WTC11 (cell line): Measurements from ENCODE around the gene SIGLEC7. TPM values are rescaled to one million over a fixed set of nuclear protein-coding genes. Genes with fewer than 3 reads are reported as not detected.

Experiments
- ATAC-seq: fragments of 200-7000 bp; cut with Tn5 transposase; 2 replicates; pipeline ENCODE4 v1.10.0; 2021; ENCODE audit warnings: mild to moderate bottlenecking, moderate library complexity
- CTCF ChIA-PET: fragments of 300-600 bp; sonication (Branson Sonifier 250); formaldehyde crosslinking; loops from one replicate; lab custom pipeline; 2021; ENCODE audit warnings: antibody characterized with exemption; lab: Charles Lee
- POLR2A ChIA-PET: fragments of 350-600 bp; sonication (Branson Sonifier 250); formaldehyde crosslinking; loops from one replicate; lab custom pipeline; 2021; ENCODE audit warnings: antibody characterized with exemption; lab: Charles Lee
- DNase-seq: peaks from one replicate; pipeline ENCODE4 v3.0.0; 2021; ENCODE audit warnings: low spot score
- H3K27ac Mint-ChIP-seq: 2 replicates; pipeline ENCODE4 v1.8.0; 2021; ENCODE audit warnings: mixed read lengths
- H3K27me3 Mint-ChIP-seq: 2 replicates; pipeline ENCODE4 v1.8.0; 2021; ENCODE audit warnings: low read depth, mild to moderate bottlenecking, moderate library complexity, mixed read lengths
- H3K36me3 Mint-ChIP-seq: 2 replicates; pipeline ENCODE4 v1.8.0; 2021; ENCODE audit warnings: mixed read lengths
- H3K4me1 Mint-ChIP-seq: 2 replicates; pipeline ENCODE4 v1.8.0; 2022; ENCODE audit warnings: mixed read lengths
- H3K4me3 Mint-ChIP-seq: 2 replicates; pipeline ENCODE4 v1.8.0; 2021; ENCODE audit warnings: mild to moderate bottlenecking, moderate library complexity, mixed read lengths
- H3K9me3 Mint-ChIP-seq: 2 replicates; pipeline ENCODE4 v1.8.0; 2021; ENCODE audit warnings: mixed read lengths
- ATF1 ChIP-seq: sonication (generic); formaldehyde crosslinking; IDR thresholded peaks from 2 replicates; pipeline ENCODE4 v1.8.1; 2023; ENCODE audit warnings: mild to moderate bottlenecking, moderate library complexity, missing genetic modification reagents
- EMX1 ChIP-seq: fragments of 250-450 bp; sonication (Bioruptor Pico); IDR thresholded peaks from 2 replicates; pipeline ENCODE4 v1.8.0; 2021; ENCODE audit warnings: mild to moderate bottlenecking
- NFATC4 ChIP-seq: fragments of 250-450 bp; sonication (Bioruptor Pico); IDR thresholded peaks from 2 replicates; pipeline ENCODE4 v1.9.0; 2021; ENCODE audit warnings: mild to moderate bottlenecking
- NFYB ChIP-seq: sonication (generic); formaldehyde crosslinking; conservative IDR thresholded peaks from 2 replicates; pipeline ENCODE4 v1.8.0; 2022; ENCODE audit warnings: low read depth, missing genetic modification reagents
- NR1H2 ChIP-seq: sonication (generic); formaldehyde crosslinking; IDR thresholded peaks from 2 replicates; pipeline ENCODE4 v1.9.0; 2021; ENCODE audit warnings: mild to moderate bottlenecking, moderate library complexity, missing genetic modification reagents
- SMAD3 ChIP-seq: sonication (generic); formaldehyde crosslinking; IDR thresholded peaks from 2 replicates; pipeline ENCODE4 v1.8.0; 2022; ENCODE audit warnings: missing genetic modification reagents, mild to moderate bottlenecking, borderline replicate concordance
- SMAD4 ChIP-seq: sonication (generic); formaldehyde crosslinking; IDR thresholded peaks from 2 replicates; pipeline ENCODE4 v1.8.0; 2022; ENCODE audit warnings: mild to moderate bottlenecking, missing genetic modification reagents
- SP1 ChIP-seq: sonication (generic); formaldehyde crosslinking; conservative IDR thresholded peaks from 2 replicates; pipeline ENCODE4 v1.8.1; 2022; ENCODE audit warnings: missing genetic modification reagents
- ZNF232 ChIP-seq: sonication (generic); formaldehyde crosslinking; IDR thresholded peaks from 2 replicates; pipeline ENCODE4 v1.8.0; 2022; ENCODE audit warnings: mild to moderate bottlenecking, missing genetic modification reagents
- ZNF671 ChIP-seq: fragments of 250-450 bp; sonication (Bioruptor Pico); IDR thresholded peaks from 2 replicates; pipeline ENCODE4 v1.8.0; 2021; ENCODE audit warnings: mild to moderate bottlenecking
- total RNA-seq: library from RNA; stranded (reverse); gene quantifications from 3 replicates; pipeline ENCODE4 v1.2.3, GENCODE V29; 2021
- TF ChIP-seq, protein P1 (sequence below): sonication (generic); formaldehyde crosslinking; IDR thresholded peaks from 2 replicates; pipeline ENCODE4 v1.8.1; 2023; ENCODE audit warnings: mild to moderate bottlenecking, missing genetic modification reagents, borderline replicate concordance
- TF ChIP-seq, protein P2 (sequence below): sonication (generic); formaldehyde crosslinking; IDR thresholded peaks from 2 replicates; pipeline ENCODE4 v1.8.0; 2023; ENCODE audit warnings: missing genetic modification reagents, mild to moderate bottlenecking, borderline replicate concordance
- TF ChIP-seq, protein P3 (sequence below): sonication (generic); formaldehyde crosslinking; IDR thresholded peaks from 2 replicates; pipeline ENCODE4 v1.8.1; 2023; ENCODE audit warnings: mild to moderate bottlenecking, missing genetic modification reagents
- TF ChIP-seq, protein P4 (sequence below): sonication (generic); formaldehyde crosslinking; IDR thresholded peaks from 2 replicates; pipeline ENCODE4 v1.8.1; 2023; ENCODE audit warnings: mild to moderate bottlenecking, missing genetic modification reagents, moderate library complexity
- TF ChIP-seq, protein P5 (sequence below): fragments of 250-450 bp; sonication (Bioruptor Pico); IDR thresholded peaks from 2 replicates; pipeline ENCODE4 v1.9.0; 2021; ENCODE audit warnings: moderate library complexity, mild to moderate bottlenecking, inconsistent platforms, borderline replicate concordance

The SIGLEC7 gene
- total RNA-seq, 1 experiment from 2014 or later, result not detected

DNA sequence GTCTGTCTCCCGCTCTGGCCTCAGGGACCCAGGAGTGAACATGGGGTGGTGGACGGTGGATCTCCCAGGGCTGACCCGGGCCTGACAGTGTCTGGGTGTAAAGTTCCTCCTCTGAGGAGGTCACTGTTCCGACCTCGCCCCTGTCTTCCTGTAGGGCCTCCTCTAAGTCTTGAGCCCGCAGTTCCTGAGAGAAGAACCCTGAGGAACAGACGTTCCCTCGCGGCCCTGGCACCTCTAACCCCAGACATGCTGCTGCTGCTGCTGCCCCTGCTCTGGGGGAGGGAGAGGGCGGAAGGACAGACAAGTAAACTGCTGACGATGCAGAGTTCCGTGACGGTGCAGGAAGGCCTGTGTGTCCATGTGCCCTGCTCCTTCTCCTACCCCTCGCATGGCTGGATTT is 17.4 kb upstream of the SIGLEC7 start, which contains the start of gene SIGLEC9:
SIGLEC9 (plus strand) TSS at position 178 of the 400 bp plus-strand sequence; CDS start at position 247, 69 bp downstream.
- Mint-ChIP-seq H3K4me1 (no peaks in the 10 kb centered on the region), H3K9me3 (no peaks in the 10 kb centered on the region), H3K36me3 (no peaks in the 10 kb centered on the region), H3K27me3 (peaks cover 3% of the 10 kb centered on the region; the same call in 1 of the 2 replicates), H3K27ac (no peak within 1 kb of the TSS), H3K4me3 (no peak within 1 kb of the TSS)
- DNase-seq, result no peak
- no peak for TF ChIP-seq SP1 (CRISPR knock-in tag)
- TF ChIP-seq, protein P1, sequence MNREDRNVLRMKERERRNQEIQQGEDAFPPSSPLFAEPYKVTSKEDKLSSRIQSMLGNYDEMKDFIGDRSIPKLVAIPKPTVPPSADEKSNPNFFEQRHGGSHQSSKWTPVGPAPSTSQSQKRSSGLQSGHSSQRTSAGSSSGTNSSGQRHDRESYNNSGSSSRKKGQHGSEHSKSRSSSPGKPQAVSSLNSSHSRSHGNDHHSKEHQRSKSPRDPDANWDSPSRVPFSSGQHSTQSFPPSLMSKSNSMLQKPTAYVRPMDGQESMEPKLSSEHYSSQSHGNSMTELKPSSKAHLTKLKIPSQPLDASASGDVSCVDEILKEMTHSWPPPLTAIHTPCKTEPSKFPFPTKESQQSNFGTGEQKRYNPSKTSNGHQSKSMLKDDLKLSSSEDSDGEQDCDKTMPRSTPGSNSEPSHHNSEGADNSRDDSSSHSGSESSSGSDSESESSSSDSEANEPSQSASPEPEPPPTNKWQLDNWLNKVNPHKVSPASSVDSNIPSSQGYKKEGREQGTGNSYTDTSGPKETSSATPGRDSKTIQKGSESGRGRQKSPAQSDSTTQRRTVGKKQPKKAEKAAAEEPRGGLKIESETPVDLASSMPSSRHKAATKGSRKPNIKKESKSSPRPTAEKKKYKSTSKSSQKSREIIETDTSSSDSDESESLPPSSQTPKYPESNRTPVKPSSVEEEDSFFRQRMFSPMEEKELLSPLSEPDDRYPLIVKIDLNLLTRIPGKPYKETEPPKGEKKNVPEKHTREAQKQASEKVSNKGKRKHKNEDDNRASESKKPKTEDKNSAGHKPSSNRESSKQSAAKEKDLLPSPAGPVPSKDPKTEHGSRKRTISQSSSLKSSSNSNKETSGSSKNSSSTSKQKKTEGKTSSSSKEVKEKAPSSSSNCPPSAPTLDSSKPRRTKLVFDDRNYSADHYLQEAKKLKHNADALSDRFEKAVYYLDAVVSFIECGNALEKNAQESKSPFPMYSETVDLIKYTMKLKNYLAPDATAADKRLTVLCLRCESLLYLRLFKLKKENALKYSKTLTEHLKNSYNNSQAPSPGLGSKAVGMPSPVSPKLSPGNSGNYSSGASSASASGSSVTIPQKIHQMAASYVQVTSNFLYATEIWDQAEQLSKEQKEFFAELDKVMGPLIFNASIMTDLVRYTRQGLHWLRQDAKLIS, result no peak
- TF ChIP-seq ZNF232 (CRISPR knock-in tag), result no peak
- TF ChIP-seq, protein P2, sequence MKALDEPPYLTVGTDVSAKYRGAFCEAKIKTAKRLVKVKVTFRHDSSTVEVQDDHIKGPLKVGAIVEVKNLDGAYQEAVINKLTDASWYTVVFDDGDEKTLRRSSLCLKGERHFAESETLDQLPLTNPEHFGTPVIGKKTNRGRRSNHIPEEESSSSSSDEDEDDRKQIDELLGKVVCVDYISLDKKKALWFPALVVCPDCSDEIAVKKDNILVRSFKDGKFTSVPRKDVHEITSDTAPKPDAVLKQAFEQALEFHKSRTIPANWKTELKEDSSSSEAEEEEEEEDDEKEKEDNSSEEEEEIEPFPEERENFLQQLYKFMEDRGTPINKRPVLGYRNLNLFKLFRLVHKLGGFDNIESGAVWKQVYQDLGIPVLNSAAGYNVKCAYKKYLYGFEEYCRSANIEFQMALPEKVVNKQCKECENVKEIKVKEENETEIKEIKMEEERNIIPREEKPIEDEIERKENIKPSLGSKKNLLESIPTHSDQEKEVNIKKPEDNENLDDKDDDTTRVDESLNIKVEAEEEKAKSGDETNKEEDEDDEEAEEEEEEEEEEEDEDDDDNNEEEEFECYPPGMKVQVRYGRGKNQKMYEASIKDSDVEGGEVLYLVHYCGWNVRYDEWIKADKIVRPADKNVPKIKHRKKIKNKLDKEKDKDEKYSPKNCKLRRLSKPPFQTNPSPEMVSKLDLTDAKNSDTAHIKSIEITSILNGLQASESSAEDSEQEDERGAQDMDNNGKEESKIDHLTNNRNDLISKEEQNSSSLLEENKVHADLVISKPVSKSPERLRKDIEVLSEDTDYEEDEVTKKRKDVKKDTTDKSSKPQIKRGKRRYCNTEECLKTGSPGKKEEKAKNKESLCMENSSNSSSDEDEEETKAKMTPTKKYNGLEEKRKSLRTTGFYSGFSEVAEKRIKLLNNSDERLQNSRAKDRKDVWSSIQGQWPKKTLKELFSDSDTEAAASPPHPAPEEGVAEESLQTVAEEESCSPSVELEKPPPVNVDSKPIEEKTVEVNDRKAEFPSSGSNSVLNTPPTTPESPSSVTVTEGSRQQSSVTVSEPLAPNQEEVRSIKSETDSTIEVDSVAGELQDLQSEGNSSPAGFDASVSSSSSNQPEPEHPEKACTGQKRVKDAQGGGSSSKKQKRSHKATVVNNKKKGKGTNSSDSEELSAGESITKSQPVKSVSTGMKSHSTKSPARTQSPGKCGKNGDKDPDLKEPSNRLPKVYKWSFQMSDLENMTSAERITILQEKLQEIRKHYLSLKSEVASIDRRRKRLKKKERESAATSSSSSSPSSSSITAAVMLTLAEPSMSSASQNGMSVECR (CRISPR knock-in tag), result no peak
- TF ChIP-seq NFYB (CRISPR knock-in tag), result no peak
- TF ChIP-seq NFATC4 (CRISPR knock-in tag), result no peak
- TF ChIP-seq SMAD4, result no peak
- no peak for TF ChIP-seq EMX1 (CRISPR knock-in tag)
- no peak for TF ChIP-seq ZNF671 (CRISPR knock-in tag)
- no peak for TF ChIP-seq NR1H2 (CRISPR knock-in tag)
- TF ChIP-seq, protein P3, sequence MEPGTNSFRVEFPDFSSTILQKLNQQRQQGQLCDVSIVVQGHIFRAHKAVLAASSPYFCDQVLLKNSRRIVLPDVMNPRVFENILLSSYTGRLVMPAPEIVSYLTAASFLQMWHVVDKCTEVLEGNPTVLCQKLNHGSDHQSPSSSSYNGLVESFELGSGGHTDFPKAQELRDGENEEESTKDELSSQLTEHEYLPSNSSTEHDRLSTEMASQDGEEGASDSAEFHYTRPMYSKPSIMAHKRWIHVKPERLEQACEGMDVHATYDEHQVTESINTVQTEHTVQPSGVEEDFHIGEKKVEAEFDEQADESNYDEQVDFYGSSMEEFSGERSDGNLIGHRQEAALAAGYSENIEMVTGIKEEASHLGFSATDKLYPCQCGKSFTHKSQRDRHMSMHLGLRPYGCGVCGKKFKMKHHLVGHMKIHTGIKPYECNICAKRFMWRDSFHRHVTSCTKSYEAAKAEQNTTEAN (CRISPR knock-in tag), result no peak
- TF ChIP-seq, protein P4, sequence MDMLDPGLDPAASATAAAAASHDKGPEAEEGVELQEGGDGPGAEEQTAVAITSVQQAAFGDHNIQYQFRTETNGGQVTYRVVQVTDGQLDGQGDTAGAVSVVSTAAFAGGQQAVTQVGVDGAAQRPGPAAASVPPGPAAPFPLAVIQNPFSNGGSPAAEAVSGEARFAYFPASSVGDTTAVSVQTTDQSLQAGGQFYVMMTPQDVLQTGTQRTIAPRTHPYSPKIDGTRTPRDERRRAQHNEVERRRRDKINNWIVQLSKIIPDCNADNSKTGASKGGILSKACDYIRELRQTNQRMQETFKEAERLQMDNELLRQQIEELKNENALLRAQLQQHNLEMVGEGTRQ (CRISPR knock-in tag), result no peak
- TF ChIP-seq, protein P5, sequence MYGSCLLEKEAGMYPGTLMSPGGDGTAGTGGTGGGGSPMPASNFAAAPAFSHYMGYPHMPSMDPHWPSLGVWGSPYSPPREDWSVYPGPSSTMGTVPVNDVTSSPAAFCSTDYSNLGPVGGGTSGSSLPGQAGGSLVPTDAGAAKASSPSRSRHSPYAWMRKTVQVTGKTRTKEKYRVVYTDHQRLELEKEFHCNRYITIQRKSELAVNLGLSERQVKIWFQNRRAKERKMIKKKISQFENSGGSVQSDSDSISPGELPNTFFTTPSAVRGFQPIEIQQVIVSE (CRISPR knock-in tag), result no peak
- TF ChIP-seq ATF1, result no peak
- TF ChIP-seq SMAD3 (CRISPR knock-in tag), result no peak
- ATAC-seq, result no peak
- CTCF ChIA-PET, result no interaction called here
- POLR2A ChIA-PET, result no interaction called here
